Cortex of kidney (tissue), 1 donor: ENCODE results near the gene PDE5A.

Source experiments
- DNase-seq: peaks from one replicate; lab custom pipeline; 2025; lab: John Stamatoyannopoulos, UW

The PDE5A gene

GRCh38 chr4:119521268-119521667 is 107.3 kb downstream of the PDE5A start:
- DNase-seq = no peak

- no peak for DNase-seq
Observed at GRCh38 chr4:119518915-119519410, 109.6 kb downstream of the PDE5A start.

- DNase-seq = no peak
Observed at GRCh38 chr4:119518230-119518892, 110.2 kb downstream of the PDE5A start.

DNA sequence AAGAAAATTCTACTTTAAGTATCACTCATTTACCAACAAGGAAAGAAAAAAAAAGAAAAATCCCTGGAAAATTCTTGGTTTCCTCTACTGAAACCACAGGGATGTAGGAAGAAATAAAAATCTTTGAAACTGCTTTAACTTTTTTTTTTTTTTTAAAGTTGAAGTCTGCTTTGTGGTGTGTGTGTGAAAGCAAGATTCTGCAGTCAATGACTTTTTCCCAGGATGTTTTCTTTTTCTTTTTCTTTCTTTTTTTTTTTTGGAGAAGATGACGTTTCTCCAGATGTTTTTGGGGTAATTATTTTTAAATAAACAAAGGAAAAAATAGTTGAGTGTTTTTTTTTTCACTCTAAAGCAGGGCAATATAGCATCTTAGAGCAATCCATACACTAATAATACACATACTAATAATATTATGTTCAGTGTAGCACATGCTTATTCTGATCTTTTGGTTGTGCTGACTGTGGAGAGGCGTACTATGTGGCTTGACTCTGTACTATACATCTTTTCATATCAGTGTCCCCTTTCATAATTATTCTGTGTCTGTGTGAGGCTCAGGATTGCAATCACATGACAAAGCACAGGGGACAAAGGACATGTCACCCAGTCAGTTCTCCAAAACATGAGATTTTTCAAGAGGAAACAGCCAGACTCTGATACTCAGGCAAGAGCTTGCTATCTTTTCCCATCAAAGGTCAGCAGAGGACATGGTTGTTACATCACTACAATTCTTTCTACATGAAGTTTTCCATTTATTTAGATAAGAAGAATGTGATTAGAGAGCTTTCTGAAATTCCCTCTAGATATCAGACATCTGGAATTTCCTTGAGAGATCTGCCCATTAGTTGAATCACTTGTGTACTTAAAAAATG is 111.0 kb downstream of the PDE5A start:
- DNase-seq = no peak

- no peak for DNase-seq
Observed at GRCh38 chr4:119512398-119512797, 116.2 kb downstream of the PDE5A start.

- no peak for DNase-seq
Observed at GRCh38 chr4:119510395-119511149, 118.0 kb downstream of the PDE5A start.

DNA sequence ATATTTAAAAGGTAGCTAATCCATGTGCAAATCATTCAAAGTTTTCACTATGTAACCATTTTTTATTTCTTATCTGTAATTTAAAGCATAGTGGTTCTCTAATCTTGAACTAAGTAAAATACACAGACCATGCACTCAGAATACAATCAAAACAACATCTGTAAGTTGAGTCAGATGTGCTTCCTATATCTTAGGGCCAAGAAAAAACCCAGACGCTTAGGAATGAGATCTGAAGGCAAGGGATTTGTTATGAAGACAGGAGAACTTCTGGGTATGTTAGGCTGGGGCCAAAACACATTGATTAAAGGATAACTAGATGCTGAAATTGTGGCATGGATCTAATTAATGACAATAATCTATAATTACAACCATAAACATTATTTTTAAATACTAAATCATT is 120.3 kb downstream of the PDE5A start:
- no peak for DNase-seq

DNA sequence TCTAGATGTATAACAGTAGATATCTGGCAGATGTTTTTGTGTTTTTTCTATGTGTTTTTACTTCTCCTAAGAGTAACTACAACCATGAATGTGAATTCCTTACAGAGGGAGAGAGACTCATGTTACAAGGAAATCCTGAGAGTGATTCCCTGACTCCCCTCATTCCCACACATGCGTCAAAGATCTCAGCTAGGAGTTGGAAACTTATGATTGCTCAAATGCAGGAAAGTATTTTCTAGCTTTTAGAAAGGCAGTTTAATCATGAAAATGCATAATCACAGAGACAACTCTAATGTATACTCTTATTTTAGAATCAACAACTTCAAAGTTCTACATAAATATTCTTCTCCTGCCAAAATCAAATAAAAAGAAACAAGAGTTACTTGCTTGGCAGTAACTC is 121.8 kb downstream of the PDE5A start:
- DNase-seq = no peak

DNA sequence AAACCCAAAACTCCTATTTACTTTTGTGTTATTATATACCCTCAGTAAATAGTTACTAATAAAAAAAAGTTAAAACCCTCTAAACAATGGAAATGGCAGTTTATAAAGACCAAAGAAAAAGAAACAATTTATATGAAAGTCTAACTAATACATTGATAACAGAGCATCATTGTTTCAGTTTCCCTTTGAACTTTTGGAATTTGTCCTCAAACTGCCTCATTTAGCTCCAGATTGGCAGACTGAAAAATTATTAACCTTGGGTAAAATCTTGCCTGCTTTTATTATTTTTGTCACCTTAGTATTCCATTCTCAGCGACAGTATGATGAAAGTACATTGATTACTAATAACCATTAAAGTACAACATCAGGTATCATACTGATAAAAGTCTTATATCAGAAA is 124.0 kb downstream of the PDE5A start:
- DNase-seq = no peak

- no peak for DNase-seq
Observed at GRCh38 chr4:119501740-119502139, 126.9 kb downstream of the PDE5A start.

- DNase-seq = no peak
Observed at GRCh38 chr4:119498527-119498926, 130.1 kb downstream of the PDE5A start.

GRCh38 chr4:119493886-119494285 is 134.7 kb downstream of the PDE5A start:
- no peak for DNase-seq

GRCh38 chr4:119493419-119493818 is 135.2 kb downstream of the PDE5A start:
- no peak for DNase-seq

GRCh38 chr4:119490335-119490734 is 138.3 kb downstream of the PDE5A start:
- no peak for DNase-seq

GRCh38 chr4:119489305-119489704 is 139.3 kb downstream of the PDE5A start:
- no peak for DNase-seq

DNA sequence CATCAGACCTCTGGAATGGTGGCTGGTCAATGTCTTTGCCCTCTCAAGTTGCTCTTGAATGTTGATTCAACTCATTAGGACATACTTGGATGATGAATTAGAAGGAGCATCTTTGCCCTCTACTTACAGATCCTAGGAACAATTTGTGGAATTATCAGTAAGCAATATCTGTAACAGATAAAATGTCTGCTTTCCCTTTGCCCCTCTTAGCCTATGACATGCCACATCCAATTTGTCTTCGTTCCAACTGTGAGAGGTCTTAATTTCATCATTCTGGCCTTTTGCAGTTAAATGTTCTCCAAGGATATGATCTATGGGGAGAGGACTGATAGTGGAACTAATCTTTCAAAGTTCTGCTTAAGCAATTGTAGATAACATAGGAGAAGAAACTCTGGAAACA is 148.3 kb downstream of the PDE5A start:
- DNase-seq = no peak

DNA sequence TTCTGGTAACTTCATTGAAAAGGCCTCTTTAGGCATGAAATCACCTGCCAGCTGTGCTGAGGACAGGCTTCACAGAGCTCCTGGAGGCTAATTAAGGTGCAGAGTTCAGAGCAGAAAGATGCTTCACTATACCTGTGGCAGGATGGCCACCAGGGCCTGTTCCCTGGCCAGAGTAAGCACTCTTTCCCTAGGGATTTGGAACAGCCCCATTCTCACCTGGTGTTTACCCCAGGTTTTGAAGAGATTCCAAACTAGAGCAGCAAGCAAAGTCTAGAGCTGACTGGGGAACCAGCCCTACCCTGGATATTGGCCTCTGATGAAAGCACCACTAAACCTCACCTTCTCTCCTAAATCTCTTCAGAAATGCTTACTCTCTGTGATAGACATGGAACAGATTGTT is 148.8 kb downstream of the PDE5A start:
- no peak for DNase-seq

DNA sequence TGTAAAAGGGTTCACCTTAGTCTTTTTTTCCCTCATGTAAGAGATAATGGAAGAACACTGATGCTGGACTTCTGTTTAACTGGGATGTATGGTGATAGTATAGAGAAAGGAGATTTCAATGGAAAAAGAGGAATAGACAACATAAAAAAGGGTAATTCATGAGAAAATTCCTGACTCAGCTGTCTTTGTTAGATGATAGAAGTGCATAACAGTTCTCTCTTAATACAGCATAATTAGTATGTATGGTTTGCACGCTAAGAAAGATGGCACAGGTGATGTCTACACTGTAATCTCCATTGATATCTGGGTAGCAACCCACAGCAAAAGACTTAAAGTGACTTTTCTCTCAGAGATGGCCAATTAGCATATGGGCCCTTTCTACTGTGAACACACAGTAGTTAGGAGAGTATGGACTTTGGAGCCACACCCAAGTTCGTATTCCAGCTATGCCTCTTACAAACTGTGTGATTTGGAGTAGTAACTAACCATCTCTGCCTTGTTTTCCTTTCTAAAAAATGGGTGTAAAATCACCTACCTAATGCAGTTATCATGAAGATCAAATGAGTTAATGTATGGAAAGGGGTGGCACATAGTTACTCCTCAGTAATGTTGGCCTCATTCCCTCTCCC is 149.3 kb downstream of the PDE5A start:
- no peak for DNase-seq

DNA sequence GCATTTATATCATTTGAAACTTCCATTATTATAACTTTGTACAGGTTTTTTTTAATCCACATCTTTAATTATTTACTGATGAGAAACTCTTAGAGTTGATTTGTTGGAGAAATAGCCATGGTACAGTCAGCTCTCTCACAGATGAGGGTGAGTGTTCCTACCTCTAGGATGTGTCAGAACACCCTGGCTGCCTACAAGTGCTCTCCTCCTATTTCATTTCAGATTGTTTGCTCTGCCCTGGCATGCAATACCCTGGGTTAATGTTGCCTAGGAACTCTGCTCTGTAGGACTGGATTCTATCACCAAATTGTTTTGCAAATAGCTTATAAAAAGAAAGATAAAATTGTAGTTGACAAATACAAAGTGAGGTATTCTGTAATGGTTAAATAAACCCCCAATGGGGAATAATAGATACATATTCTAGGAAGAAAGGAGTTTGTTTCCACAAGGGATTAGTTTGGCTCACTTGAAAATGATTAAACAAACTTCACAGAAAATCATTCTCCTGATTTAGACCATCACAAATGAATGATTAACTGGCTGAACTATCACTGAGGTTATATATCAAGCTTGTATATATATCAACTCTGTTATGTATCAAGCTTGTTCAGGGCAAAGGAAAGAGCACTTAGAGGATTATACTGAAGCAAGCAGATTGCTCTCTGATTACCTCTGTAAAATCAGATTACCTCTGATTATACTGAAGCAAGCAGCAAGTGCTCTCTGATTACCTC is 150.0 kb downstream of the PDE5A start:
- DNase-seq = no peak

- DNase-seq = no peak
Observed at GRCh38 chr4:119477412-119478053, 151.1 kb downstream of the PDE5A start.

DNA sequence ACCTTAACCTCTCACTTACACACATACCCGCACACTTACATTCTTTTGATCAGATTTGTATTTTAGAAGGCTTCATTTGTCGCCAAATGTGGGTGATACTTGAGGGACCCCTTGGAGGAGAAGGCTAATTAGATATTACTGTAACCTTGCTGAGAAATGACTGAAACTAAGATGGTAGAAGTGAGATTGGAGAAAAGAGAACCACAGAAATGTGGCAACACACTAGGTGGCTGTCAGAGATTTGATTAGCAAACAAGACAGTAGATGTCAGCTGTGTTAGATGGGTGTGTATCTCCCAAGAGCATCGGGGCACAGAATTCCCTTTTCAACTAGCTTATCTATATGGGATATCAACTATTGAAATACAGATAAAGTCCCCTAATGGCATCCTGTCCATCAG is 157.3 kb downstream of the PDE5A start:
- no peak for DNase-seq
